ENCODE data around the gene TRIP11. TPM values are rescaled to one million over a fixed set of nuclear protein-coding genes. Genes with fewer than 3 reads are reported as not detected.

TRIP11 gene
- polyA plus RNA-seq, 1 experiment, result 35.5 TPM

DNA sequence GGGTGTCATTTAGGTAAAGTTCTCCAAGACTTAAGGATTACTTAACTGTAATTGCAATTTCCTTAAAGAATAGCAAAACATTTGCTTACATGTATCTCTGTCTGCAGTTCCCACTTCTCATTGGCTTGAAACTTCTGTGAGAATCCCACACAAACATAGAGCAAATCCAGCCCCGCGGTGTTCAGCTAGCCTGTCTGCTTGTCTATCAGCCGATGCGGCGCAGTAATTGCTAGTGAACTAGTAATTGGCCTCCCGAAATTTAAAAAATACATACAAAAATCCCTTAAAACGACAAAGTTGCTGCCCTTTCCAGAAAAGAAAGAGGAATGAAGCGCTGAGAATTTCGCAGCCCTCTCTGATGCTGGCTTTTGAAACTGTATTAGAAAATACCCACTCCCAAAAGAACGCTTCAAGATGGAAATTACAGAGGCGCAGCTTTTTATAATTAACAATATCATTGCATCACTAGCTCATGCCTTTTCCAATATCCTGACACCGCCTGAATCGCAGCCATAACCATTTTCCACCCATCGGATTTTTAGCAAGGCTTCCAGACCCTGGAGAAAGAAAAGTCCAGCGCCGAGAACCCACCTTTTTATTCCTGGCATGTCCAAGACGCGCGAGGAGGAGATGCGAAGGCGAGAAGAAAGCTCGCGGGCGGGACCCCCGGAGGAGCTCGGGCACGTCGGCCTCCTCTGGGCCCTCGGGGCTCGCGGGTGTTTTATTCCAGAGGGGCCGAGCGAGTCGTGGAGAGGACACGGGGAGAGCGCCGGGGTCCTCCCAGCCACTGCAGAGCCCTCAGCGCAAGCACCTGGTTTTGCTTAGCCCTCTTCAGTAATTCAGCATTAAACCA, 93.0 kb downstream of the TRIP11 start:
- CTCF ChIA-PET, result interaction anchor here (1.6 to 3.3 kb wide), 3 partner anchors 50 to 297 kb away, joined by 4 to 51 read pairs (median 8); partner anchors contain the start of gene ATXN3
- H3K9me3 ChIP-seq (ENCODE audit: control insufficient read depth, insufficient read depth, low read length), result no peaks in the 10 kb centered on the region
- peak overlapping the region; percentile 78 for H3K4me3 ChIP-seq (ENCODE audit: low read depth, low read length)
- DNase-seq (ENCODE audit: low read depth, low spot score), result no peak
- peak overlapping the region; percentile 80 for H3K27ac ChIP-seq (ENCODE audit: low read depth, low read length)
- TF ChIP-seq, protein P1, sequence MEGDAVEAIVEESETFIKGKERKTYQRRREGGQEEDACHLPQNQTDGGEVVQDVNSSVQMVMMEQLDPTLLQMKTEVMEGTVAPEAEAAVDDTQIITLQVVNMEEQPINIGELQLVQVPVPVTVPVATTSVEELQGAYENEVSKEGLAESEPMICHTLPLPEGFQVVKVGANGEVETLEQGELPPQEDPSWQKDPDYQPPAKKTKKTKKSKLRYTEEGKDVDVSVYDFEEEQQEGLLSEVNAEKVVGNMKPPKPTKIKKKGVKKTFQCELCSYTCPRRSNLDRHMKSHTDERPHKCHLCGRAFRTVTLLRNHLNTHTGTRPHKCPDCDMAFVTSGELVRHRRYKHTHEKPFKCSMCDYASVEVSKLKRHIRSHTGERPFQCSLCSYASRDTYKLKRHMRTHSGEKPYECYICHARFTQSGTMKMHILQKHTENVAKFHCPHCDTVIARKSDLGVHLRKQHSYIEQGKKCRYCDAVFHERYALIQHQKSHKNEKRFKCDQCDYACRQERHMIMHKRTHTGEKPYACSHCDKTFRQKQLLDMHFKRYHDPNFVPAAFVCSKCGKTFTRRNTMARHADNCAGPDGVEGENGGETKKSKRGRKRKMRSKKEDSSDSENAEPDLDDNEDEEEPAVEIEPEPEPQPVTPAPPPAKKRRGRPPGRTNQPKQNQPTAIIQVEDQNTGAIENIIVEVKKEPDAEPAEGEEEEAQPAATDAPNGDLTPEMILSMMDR (IDR thresholded peaks at IDR 0.05; ENCODE audit: low read depth, low read length), result no peak
- H3K27me3 ChIP-seq (ENCODE audit: control insufficient read depth, insufficient read depth, low read length), result no peaks in the 10 kb centered on the region
- POLR2A ChIA-PET, result interaction anchor here (0.5 to 3.7 kb wide), 12 partner anchors 13 to 175 kb away, joined by 3 to 22 read pairs (median 5); partner anchors contain the start of genes CPSF2 and TRIP11

DNA sequence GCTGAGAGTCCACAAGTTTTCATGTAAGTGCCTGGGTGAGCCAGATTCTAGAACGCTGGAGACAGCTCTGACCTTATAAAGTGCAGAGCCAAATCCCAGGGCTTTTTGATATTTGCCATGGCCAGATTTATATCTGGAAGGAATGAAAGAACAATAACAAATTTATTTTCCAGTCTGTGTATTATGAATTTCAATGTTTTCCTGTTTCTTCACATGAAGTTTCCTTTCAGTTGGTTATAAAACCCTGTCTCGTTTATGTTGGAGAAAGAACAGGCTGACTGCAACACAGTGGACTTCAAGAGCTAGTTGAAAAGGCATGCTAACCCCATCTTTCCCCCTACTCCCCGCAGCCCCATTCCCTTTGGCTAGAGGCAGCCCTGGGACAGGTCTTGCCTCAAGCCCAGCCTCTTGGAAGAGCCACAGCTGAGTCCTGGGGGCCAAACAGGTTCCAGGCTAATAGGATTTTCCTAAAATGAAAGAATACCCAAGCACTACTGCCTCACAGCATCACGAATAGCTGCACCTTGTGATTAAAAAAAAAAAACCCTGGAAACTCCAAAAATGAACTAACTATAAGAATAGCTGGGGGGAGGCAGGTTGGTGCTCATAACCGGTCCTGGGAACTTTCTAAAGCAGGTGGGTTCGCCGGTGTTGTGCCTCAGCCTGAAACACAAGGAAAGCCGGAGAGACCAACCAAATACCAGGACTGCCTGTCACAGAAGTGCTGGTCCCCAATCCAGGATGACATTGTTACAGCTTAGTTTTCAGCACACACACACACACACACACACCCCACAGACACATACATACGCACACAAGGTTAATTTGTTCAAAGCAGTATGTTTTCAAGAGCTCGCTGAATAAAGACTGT, 93.9 kb downstream of the TRIP11 start:
- ChIA-PET POLR2A (interaction anchor here (0.6 to 3.7 kb wide), 10 partner anchors 13 to 444 kb away, joined by 3 to 22 read pairs (median 6); partner anchors contain the start of gene TRIP11), CTCF (interaction anchor here (1.6 to 3.3 kb wide), 4 partner anchors 51 to 741 kb away, joined by 3 to 51 read pairs (median 6); partner anchors contain the start of gene ATXN3)
- TF ChIP-seq, protein P1 (IDR thresholded peaks at IDR 0.05; ENCODE audit: low read depth, low read length), result no peak
- Histone ChIP-seq H3K4me3 (ENCODE audit: low read depth, low read length) (peak overlapping the region; percentile 78), H3K9me3 (ENCODE audit: control insufficient read depth, insufficient read depth, low read length) (no peaks in the 10 kb centered on the region), H3K27ac (ENCODE audit: low read depth, low read length) (no peak overlapping the region), H3K27me3 (ENCODE audit: control insufficient read depth, insufficient read depth, low read length) (no peaks in the 10 kb centered on the region)
- no peak for DNase-seq (ENCODE audit: low read depth, low spot score)

DNA sequence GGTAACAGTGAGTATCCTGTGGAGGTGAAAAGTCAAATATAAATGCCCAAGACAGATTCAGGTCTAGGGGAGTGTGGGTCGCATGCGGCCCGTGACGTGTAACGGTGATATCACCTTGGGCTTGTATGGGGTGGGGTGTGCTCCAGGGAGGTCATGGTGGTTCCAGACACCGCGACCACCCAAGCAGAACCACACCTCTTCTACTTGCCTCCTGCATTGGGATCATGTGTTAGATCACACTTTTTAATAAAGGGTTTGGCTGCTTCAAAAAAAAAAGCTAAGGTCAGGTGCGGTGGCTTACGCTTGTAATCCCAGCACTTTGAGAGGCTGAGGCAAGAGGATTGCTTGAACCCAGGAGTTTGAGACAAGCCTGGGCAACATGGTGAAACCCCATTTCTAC, 96.9 kb downstream of the TRIP11 start:
- TF ChIP-seq, protein P1 (IDR thresholded peaks at IDR 0.05; ENCODE audit: low read depth, low read length), result no peak
- Histone ChIP-seq H3K27ac (ENCODE audit: low read depth, low read length) (no peak overlapping the region), H3K27me3 (ENCODE audit: control insufficient read depth, insufficient read depth, low read length) (no peaks in the 10 kb centered on the region), H3K9me3 (ENCODE audit: control insufficient read depth, insufficient read depth, low read length) (no peaks in the 10 kb centered on the region), H3K4me3 (ENCODE audit: low read depth, low read length) (no peak overlapping the region)
- no peak for DNase-seq (ENCODE audit: low read depth, low spot score)
- POLR2A ChIA-PET, result no interaction called here
- CTCF ChIA-PET, result interaction anchor here (0.6 to 1.0 kb wide), 2 partner anchors 53 to 54 kb away, joined by 3 read pairs; no protein-coding TSS in a partner anchor

DNA sequence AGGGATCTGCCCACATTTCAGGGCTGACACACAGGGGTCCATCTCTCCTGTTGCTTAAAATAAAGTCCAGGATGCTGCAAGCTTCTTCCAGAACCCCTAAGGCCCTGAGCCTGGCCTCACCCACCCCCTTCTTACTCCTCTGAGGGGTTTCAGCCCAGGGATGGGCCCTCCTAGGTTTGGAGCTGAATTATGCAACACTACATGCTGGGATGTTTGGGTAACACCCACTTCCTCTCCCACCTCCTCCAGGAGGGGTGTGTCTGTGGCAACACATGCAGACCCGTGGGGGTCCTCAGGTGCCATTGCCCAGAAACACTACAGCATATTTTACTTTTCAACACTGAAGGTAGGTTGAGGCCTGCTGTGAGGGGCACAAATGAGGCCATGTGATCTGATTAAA, 97.7 kb downstream of the TRIP11 start:
- ChIA-PET CTCF (interaction anchor here (1.0 kb wide), 1 partner anchor 55 kb away, joined by 3 read pairs; no protein-coding TSS in a partner anchor), POLR2A (no interaction called here)
- H3K4me3 ChIP-seq (ENCODE audit: low read depth, low read length), result no peak overlapping the region
- no peak for DNase-seq (ENCODE audit: low read depth, low spot score)
- no peak overlapping the region for H3K27ac ChIP-seq (ENCODE audit: low read depth, low read length)
- TF ChIP-seq, protein P1 (IDR thresholded peaks at IDR 0.05; ENCODE audit: low read depth, low read length), result no peak
- H3K27me3 ChIP-seq (ENCODE audit: control insufficient read depth, insufficient read depth, low read length), result no peaks in the 10 kb centered on the region
- no peaks in the 10 kb centered on the region for H3K9me3 ChIP-seq (ENCODE audit: control insufficient read depth, insufficient read depth, low read length)
